Fibroblast of lung (primary cell): ENCODE measurements around the gene ACOT9. TPM values are rescaled to one million over a fixed set of nuclear protein-coding genes. Genes with fewer than 3 reads are reported as not detected.

Experiments used
- DNase-seq, 2 donors: peaks; one replicate each; pipeline versions ENCODE4 v3.0.0 to v3.0.0-alpha.2; 2010; ENCODE audit warnings: low read depth in 2 of 2
- H2AFZ ChIP-seq: 2 replicates; pipeline ENCODE4 v1.5.1; 2012; ENCODE audit warnings: low read length, control low read depth, inconsistent platforms
- H3K27ac ChIP-seq: 2 replicates; pipeline ENCODE4 v1.5.1; 2011; ENCODE audit warnings: low read length, control low read depth; ENCODE audit not compliant: insufficient read depth
- H3K27me3 ChIP-seq: 2 replicates; pipeline ENCODE4 v1.5.1; 2011; ENCODE audit warnings: mild to moderate bottlenecking, low read length; ENCODE audit not compliant: control insufficient read depth, insufficient read depth
- H3K36me3 ChIP-seq: 2 replicates; pipeline ENCODE4 v1.5.1; 2011; ENCODE audit warnings: low read length; ENCODE audit not compliant: control insufficient read depth, insufficient read depth
- H3K4me1 ChIP-seq: 2 replicates; pipeline ENCODE4 v1.5.1; 2011; ENCODE audit warnings: low read length; ENCODE audit not compliant: control insufficient read depth, insufficient read depth; ENCODE audit errors: extremely low read depth
- H3K4me2 ChIP-seq: 2 replicates; pipeline ENCODE4 v1.5.1; 2011; ENCODE audit warnings: low read length, control low read depth; ENCODE audit not compliant: insufficient read depth; ENCODE audit errors: extremely low read depth
- H3K4me3 ChIP-seq, 4 experiments: fragments of 200-600 bp in 1 of 4; sonication (generic) in 1 of 4; replicated peaks in 1 of 4; 2 replicates each; pipeline ENCODE4 v1.5.1; 2011 to 2016; ENCODE audit warnings: low read length in 4 of 4, low read depth in 3 of 4, mild to moderate bottlenecking in 3 of 4, control low read depth in 2 of 4, inconsistent platforms in 1 of 4, mixed read lengths in 1 of 4; ENCODE audit not compliant: insufficient read depth in 1 of 4; ENCODE audit errors: control extremely low read depth in 1 of 4
- H3K79me2 ChIP-seq: 2 replicates; pipeline ENCODE4 v1.5.1; 2012; ENCODE audit warnings: mild to moderate bottlenecking, low read length, inconsistent platforms; ENCODE audit not compliant: control insufficient read depth, insufficient read depth
- H3K9ac ChIP-seq: 2 replicates; pipeline ENCODE4 v1.5.1; 2011; ENCODE audit warnings: mild to moderate bottlenecking, low read length, control low read depth; ENCODE audit not compliant: insufficient read depth
- H3K9me3 ChIP-seq: 2 replicates; pipeline ENCODE4 v1.5.1; 2012; ENCODE audit warnings: low read depth, low read length; ENCODE audit not compliant: control insufficient read depth, insufficient read depth
- H4K20me1 ChIP-seq: 2 replicates; pipeline ENCODE4 v1.5.1; 2011; ENCODE audit warnings: low read length; ENCODE audit not compliant: control insufficient read depth, insufficient read depth; ENCODE audit errors: extremely low read depth
- CTCF ChIP-seq, 2 donors: IDR thresholded peaks in 1 of 2; conservative IDR thresholded peaks in 1 of 2; 1 replicate in 1 of 2; 2 replicates in 1 of 2; pipeline ENCODE4 v1.5.1; 2011 to 2012; ENCODE audit warnings: low read length in 2 of 2, control low read depth in 1 of 2, inconsistent platforms in 1 of 2, low read depth in 1 of 2, mild to moderate bottlenecking in 1 of 2
- EZH2 ChIP-seq: IDR thresholded peaks from 2 replicates; pipeline ENCODE4 v1.5.1; 2012; ENCODE audit warnings: low read length, control low read depth, mild to moderate bottlenecking; ENCODE audit errors: missing control alignments
- polyA plus RNA-seq, 2 donors: library from polyadenylated mRNA; depleted of rRNA in 1 of 2; stranded (reverse) in 1 of 2; unstranded in 1 of 2; fragments of >200 nt; gene quantifications; 2 replicates each; pipeline ENCODE4 v1.2.1, GENCODE V29; 2011 to 2012; ENCODE audit warnings: missing spikeins in 1 of 2
- total RNA-seq: library from RNA; depleted of rRNA; stranded (reverse); fragments of >200 nt; gene quantifications from 2 replicates; pipeline ENCODE4 v1.2.1, GENCODE V29; 2014

The ACOT9 gene
- total and polyA plus RNA-seq, 2 donors (not counting 1 experiment from before 2014, with no cell fraction given): 42.3 to 70.9 TPM

- no peak overlapping the region for H3K27ac ChIP-seq
- no peaks in the 10 kb centered on the region for H3K36me3 ChIP-seq
- peak in 1 of 2 donors; percentile 17 for DNase-seq
Observed at GRCh38 chrX:23786268-23786815, 43.3 kb upstream of the ACOT9 start.

GRCh38 chrX:23785580-23785979 is 42.5 kb upstream of the ACOT9 start:
- Histone ChIP-seq H3K27ac (no peak overlapping the region), H3K4me3 (peak overlapping the region in 2 of 4 experiments; percentile 81 to 87), H3K4me1 (no peaks in the 10 kb centered on the region), H3K27me3 (no peaks in the 10 kb centered on the region), H3K4me2 (no peak overlapping the region), H2AFZ (no peak overlapping the region), H3K79me2 (no peaks in the 10 kb centered on the region), H3K9ac (no peak overlapping the region), H4K20me1 (no peaks in the 10 kb centered on the region), H3K9me3 (no peaks in the 10 kb centered on the region), H3K36me3 (no peaks in the 10 kb centered on the region)
- TF ChIP-seq EZH2 (no peak), CTCF (conservative IDR thresholded peaks at IDR 0.05 in 1 of 2, IDR thresholded peaks at IDR 0.05 in 1 of 2; ENCODE audit: low read depth in 1 of 2, low read length in 2 of 2) (no peak)
- DNase-seq: no peak

More at GRCh38 chrX:23786268-23786815, 43.3 kb upstream of the ACOT9 start:
- H2AFZ ChIP-seq: no peak overlapping the region
- no peak overlapping the region for H3K9ac ChIP-seq
- H4K20me1 ChIP-seq: no peaks in the 10 kb centered on the region
- no peaks in the 10 kb centered on the region for H3K27me3 ChIP-seq
- H3K4me1 ChIP-seq: no peaks in the 10 kb centered on the region
- H3K4me3 ChIP-seq: no peak overlapping the region
- H3K4me2 ChIP-seq: no peak overlapping the region
- H3K79me2 ChIP-seq: no peaks in the 10 kb centered on the region
- H3K9me3 ChIP-seq: no peaks in the 10 kb centered on the region
- no peak for TF ChIP-seq CTCF (conservative IDR thresholded peaks at IDR 0.05 in 1 of 2, IDR thresholded peaks at IDR 0.05 in 1 of 2; ENCODE audit: low read depth in 1 of 2, low read length in 2 of 2)
- TF ChIP-seq EZH2: no peak

GRCh38 chrX:23784470-23785331 is 41.6 kb upstream of the ACOT9 start:
- peak overlapping the region; percentile 28 to 87 (median 63) for H3K4me3 ChIP-seq
- DNase-seq: peak; percentile 83 to 94
- no peaks in the 10 kb centered on the region for H3K27me3 ChIP-seq
- no peak overlapping the region for H3K9ac ChIP-seq
- no peaks in the 10 kb centered on the region for H3K4me1 ChIP-seq
- H3K9me3 ChIP-seq: no peaks in the 10 kb centered on the region
- H3K79me2 ChIP-seq: no peaks in the 10 kb centered on the region
- H3K36me3 ChIP-seq: no peaks in the 10 kb centered on the region
- H3K27ac ChIP-seq: peak overlapping the region; percentile 92
- H2AFZ ChIP-seq: no peak overlapping the region
- H3K4me2 ChIP-seq: peak overlapping the region; percentile 65
- no peaks in the 10 kb centered on the region for H4K20me1 ChIP-seq
- TF ChIP-seq CTCF (conservative IDR thresholded peaks at IDR 0.05 in 1 of 2, IDR thresholded peaks at IDR 0.05 in 1 of 2; ENCODE audit: low read depth in 1 of 2, low read length in 2 of 2) (no peak), EZH2 (no peak)
